HG03097 (cell line): ENCODE measurements around the gene SLCO2A1.

Source experiments
- ATAC-seq: cut with Tn5 transposase; IDR thresholded peaks from one replicate; pipeline ENCODE4 v1.9.1; 2021; ENCODE audit not compliant: unreplicated experiment, low FRiP score

SLCO2A1 gene

DNA sequence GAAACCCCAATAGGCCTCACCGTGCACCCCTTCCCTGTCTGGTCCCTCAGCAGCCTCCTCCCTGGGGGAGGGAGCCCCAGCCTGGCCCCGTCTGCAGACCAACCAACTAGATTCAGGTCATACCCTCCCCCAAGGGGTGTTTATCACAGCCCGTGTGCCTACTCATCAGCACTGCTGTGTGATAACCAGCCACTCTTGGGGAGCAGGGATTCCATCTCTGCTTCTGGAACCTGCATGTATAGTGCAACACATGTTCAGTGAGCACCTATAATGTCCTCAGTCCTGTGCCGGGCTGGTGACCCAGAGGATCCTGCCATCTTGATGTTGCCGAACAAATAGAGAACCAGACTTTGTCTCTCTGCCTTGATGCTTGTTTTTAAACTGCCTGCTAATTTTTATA is 6.6 kb upstream of the SLCO2A1 start:
- ATAC-seq, result no peak

DNA sequence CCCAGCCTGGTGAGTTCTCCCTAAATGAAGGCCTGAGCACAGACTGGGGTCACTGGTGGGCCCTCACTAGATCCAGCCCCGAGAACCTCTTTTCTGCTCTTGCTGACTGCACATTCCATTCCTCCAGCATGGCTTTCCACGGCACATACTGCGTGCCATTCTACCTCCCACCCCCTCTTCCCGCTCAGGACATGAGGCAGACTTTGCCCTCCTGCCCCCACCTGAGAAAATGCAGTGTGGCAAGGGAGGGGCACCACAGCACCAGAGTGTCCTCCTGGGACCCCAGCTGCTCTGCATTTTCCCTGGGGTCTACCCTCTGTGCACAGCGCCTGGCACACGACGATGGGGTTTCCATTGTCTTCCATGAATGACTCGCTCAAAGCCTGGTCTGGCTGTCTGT is 6.1 kb upstream of the SLCO2A1 start:
- no peak for ATAC-seq

DNA sequence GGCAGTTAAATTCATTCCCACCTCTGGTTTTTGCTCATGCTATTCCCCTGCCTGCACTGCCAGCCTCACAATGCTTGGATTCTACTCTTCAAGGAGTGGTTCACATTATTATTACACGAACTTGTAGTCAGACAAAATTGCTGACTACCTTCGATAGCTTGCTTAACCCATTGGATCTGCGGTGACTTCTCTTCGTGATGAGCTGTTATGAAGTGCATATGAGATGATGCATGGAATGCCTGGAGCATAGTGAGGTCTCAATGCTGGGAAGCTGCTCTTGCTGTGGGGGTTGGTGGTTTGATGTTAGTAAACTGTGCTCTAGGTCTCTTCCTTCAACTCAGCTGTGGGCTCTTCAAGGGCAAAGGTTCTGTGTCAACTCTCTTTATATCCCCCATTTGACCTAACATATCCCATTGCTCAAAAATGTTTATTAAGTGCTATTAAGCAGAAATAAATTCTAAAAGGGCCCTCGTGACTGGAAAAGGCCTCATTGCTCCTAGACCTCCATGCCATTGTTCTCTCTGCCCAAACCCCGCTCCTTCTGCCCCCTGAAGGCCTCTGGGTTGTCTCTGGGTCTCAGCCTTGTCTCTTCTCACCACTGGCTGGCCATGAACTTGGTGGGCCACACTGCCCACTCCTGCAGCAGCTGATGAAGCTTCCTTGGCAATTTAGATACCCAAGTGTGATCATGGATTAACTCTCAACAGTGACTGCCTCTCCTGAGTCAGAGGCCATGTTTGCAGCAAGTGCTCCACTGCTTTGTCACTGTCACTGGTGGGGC is 4.5 kb upstream of the SLCO2A1 start:
- ATAC-seq, result no peak

DNA sequence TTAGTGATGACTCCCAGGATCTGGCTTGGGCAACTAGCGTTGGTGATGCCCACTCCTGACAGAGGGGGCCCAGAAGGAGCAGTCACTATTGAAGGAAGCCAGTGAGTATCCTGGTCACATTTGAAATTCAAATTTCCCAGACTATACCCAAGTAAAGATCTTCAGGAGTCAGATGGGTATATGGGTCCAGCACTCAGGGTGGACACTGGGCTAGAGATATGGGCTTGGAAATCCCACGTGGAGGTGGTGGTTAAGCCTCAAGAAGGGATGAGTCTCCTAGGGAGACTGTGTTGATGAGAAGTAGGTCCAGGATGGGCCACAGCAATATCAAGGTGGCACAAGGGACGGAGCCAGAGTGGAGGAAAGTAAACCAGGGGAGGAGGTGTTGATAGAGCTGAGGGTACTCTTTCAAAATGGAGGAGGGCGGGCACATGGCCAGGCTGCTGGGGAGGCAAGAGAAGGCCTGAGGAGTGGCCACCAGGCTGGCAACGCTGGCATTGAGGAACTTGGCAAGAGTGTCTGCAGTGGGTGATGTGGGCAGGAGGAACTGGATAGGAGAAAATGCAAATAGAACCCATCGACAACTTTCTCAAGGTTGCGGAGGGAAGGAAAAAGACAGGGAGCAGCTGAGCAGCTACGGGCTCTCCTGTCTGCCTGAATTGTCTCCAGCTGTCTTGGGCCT is 3.7 kb upstream of the SLCO2A1 start:
- ATAC-seq, result no peak

DNA sequence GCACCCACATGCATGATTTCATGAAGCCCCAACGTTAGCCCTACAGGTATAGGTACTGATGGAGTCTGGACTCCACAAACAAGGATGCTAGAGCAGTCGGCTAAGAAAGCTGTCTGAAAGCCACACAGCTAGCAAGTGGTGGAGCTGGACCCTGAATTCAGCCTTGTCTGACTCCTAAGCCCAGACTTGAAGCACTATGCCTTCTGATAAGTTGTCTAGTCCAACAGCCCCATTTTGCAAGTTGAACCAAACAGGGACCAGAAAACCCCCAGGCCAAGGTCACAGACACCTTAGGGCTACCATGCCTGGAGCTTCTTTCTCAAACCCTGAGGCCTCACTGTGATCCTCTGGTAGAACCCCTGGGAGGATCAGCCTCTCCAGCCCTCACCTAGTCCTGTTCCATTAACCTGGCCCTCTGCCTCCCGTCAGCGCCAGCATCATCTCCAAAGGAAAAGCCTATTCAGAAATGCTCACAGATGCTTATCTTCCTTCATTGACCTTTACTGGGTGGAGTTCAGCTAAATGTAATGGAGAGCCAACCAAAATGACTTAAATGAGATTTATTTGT is 1.7 kb upstream of the SLCO2A1 start:
- no peak for ATAC-seq

DNA sequence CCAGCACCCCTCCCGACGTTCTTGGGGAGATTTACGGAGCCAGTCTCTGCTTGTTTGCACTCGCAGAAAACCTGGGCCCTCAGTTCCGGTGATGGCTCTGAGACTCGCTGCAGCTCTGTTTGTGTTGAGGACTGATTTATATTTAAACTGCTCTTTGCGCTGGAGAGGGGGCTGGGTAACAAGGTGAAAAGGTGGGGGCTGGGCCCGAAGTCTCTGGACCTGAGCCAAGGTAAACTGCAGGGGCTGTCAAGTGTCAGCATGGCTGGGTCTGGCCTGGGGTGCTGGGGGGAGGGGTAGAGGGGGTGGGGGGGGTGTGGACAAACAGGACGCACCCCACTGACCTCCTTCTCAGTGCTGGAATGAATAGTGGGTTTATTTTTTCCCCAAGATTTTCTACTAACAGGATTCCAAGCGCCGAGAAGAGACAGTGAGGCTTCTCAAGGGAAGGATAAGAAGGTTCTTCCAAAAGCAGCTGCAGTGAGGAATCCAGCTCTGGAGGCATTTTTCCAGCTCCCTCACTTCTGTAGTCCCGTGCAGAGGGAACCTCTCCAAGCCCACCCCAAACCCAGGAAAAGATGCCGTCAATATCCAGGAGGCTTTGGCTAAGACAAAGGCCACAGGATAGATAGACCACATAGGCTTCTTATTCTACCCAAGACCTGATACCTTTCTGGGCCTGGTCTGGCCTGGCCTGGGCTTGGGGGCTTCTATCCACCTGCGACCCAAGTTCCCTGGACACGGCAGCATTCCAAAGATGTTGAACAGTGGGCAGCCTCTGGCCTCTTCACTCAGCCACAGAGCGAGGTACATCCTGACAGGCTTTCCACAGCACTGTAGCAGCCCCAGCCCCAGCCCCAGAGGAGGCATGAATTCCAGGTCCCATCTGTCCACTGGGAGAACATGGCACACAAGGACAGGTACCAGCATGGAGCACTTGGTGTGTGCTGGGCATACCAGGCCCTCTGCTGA is 938 bp upstream of the SLCO2A1 start:
- ATAC-seq, result no peak

DNA sequence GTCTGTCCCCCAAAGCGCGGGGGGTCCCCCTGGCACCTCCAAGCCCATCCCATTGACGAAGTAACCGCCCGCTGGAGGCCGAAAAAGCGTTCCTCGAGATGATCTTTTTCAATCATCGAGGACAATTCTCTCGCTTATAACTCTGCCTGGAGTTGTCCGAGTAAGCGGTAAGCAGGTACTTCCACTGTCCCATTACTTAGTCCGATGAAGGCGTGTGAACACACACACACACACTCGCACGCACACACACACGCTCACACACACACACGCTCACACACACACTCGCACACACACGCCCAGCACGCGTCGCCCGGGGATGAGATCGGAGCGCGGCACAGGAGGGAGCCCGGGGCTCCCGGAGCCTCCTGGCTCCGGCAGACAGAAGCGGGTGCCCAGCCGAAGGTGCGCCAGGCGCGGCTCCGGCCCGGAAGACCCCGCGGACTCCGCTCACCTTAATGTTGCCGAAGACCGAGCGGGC is 430 bp downstream of the SLCO2A1 start:
- no peak for ATAC-seq

DNA sequence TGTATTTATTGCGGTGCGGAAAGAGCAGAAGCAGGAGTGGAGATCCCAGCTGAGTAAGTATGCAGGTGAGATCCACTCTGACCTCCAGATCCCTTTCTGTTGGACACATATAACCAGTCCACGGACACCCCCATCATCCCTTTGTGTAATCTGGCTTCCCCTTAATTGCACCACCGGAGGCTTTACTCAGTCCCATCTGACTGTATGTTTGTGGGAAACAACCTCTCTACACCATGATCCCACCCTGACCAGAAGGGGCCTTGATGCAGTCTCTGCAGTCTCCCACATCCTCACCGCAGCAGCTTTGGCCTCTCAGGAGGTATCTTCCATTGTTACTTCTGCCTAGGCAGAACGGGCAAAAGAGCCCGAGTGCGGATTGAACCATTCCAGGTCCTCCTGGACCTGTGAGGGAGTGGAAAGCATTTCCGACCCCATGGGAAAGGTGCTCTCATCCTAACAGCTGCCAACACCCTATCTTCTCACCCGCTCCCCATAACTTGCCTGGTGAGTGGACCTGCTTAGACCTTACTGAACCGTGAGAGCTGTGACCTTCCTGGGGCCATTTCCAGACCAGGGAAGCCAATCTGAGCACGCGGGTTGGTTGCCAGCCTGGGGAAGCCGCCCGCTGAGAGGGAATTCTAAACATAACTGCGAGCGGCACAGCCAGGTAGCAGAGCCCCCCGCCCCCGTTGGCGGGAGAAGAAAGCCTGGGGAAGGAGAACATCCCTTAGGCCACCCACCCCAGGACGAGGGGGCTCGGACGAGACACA is 1.1 kb downstream of the SLCO2A1 start:
- no peak for ATAC-seq

DNA sequence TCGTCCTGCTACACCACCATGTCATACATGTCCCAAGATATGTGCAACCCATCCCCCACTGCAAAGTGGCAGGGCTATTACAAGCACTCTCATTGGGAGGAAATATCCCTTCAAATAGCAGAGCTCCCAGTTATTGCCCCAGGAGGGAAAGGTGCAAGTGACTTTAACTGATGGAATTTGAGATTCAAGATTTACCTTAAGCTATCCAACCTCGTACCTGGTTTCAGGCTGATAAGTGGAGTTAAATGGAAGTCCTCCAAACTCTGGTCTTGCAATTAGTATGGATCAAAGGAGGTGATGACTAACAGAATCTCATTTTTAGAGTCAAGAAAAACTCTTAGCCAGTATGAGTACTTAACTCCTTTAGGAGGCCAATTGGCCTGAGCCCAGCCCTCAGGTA is 2.1 kb downstream of the SLCO2A1 start:
- no peak for ATAC-seq

DNA sequence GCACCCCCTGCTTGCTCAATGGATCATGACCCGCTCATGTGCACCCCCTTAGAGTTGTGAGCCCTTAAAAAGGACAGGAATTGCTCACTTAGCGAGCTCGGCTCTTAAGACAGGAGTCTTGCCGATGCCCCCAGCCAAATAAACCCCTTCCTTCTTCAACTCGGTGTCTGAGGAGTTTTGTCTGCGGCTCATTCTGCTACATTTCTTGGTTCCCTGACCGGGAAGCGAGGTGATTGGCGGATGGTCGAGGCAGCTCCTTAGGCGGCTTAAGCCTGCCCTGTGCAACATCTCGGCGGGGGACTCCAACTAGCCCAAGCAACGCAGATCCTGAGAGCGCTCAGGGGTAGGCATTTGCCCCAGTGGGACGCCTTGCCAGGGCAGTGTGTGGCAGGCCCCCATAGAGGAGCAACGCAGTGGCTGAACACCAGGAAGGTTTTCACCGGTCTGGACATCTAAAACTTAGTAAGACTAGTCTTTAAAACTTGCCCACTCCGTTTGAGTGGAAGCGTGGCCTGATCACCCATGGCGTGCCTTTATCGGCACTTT is 9.5 kb downstream of the SLCO2A1 start:
- no peak for ATAC-seq

DNA sequence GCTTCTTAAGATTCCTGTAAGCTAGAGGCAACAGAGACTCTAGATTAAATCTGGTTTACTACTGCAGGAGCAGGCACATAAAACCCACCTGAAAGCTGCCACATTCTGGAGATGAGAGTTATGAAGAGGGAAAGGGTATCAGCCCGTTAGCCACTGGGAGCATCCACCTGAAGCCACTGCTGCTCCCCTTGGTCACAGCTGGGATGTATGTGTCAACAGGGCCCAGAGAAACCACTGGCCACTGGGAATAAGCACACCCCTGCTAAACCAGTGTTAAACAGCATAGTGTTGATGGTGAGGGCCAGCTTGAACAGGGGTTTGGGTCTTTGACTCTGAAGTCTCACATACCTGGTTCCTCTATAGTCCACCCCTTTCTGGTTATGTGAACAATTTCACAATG is 10.9 kb downstream of the SLCO2A1 start:
- ATAC-seq, result no peak

DNA sequence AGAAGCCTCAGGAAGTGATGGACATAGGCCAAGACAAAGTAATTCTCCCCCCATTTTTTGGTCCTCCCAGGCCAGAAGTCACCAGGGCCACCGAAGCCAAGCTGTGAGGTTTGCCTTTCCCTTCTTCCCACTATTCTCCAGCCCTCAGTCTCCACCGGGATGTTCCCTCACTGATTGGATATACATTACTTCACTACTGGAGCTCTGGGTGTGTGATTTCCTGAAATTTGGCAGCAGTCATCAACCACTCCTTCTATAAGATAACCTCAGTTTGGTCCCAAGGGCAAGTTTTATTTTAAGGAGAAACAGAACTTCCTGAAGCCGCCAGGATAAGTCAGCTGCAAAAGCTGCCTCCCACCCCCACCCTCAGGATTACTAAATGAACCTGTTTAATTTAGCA is 11.3 kb downstream of the SLCO2A1 start:
- no peak for ATAC-seq

DNA sequence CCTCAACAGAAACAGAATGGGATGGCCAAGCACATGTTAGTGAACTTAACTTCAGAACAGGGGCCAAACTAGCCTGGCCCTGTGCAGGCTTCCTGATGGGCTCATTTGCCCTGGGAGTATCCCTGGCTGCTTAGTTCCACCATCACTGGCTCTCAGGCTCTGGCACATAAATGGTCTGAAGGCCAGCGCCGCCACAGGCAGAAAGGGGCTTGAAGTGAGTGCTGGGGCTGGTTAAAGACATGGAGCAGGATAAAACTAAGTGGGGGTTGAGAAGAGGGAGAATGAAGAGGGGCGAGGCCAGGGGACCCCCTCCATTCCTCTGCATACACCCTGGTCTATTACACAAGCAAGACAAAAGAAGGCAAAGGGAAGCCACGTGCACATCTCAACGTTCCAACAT is 12.2 kb downstream of the SLCO2A1 start:
- no peak for ATAC-seq

DNA sequence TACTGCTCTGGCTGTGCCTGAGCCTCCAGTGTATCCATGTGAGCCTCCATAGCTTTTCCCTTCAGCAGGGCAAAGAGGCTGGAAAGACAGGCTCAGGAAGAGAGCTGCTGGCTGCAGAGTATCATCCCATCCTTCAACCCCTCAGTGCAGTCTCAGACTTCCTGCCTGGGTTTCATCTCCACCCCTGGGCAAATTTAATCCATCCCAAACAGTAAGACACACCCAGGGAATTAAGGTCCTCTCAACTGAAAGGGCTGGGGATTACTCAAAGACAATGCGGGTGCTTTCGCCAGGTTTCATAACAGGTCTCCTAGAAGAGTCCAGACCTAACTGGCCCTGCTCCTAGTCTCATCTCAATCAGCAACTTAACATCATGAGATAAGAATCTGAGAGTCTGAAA is 15.5 kb downstream of the SLCO2A1 start:
- ATAC-seq, result no peak

DNA sequence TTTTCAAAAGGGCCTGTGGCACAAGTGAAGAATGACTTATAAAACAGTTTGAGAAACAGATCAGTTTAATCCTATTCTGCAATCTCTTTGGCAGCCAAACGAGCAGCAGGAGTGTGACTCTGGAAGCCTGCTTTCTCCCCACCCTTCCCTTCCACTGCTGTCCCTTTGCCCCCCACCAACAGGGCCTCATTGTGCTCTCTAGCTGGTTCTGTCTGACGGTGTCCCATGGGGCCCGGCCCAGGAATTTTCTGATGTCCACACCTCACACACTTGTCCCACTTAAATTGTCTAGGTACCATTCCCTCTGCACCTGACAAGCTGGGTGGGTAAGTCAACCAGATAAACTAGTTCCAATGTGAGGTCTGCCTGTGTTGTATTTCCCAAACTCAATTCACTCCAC is 16.4 kb downstream of the SLCO2A1 start:
- no peak for ATAC-seq

DNA sequence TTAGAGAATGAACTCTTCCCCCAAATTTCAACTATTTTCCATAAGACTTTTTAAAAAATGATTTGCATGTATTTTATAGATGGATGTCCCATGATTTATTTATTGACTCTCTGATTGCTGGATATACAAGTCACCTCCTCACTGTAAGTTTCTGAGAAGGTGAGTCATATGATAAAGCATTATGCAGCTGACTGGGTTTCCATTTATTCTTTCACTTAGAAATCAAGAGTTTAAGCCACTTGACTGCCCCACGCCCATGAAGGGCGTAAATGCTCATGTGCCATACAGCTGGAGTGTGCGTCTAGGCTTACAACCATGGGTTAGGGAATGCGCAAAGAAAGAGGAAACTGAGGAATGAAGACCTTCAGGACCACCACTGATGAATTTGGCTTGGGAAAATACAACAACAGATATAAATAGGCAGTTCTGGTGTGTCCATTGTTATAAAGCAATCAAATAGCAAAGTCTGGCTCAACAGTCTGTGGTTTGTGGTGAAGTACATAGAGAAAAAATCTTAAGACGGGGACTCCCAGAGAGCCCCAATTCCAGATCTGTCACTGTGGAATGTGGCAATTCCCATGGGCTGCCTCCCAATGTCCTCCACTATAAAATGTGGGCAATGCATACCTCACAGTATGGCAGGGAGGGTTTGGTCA is 20.3 kb downstream of the SLCO2A1 start:
- ATAC-seq, result no peak

DNA sequence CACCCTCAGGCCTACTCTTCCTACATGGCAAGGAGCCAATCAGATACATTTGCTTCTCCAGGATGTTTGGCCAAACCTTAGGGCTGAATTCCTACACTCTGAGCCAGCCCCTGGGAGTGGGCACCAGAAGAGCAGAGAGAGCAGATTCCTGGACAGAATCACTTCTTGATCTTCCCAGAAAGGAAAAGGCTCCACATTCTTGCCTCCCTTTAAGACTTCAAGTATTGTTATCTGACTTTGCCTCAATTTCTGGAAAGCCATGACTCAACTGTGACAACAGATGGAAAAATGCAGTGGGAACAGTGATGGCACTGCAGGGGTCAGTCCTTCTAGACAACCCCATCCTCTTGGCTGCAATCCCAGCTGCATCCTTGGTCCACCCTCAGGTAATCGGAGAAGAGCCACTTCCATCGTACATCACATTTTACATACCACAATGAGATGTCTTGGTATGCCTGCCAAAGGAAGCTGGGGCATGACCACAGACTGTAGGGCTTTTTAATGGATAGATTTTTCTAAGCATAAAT is 21.0 kb downstream of the SLCO2A1 start:
- ATAC-seq, result no peak

DNA sequence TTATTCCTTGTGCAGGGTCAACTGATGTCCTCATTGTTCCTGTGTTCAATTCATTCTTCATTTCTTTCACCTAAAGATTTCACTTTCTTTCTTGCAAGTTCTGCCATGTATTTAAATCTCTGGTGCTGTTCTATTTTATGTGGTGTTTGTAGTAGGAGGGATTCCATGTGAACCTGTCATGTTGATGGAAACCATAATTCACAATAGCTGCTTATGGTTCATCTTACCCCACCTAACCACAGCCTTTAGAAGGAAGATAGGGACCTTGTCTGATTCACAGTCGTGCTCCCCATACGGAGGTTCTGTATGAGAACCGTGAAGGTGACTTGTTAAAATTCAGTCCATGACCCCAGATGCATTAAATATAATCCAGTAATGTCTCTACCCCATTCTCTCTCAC is 21.9 kb downstream of the SLCO2A1 start:
- ATAC-seq, result no peak

DNA sequence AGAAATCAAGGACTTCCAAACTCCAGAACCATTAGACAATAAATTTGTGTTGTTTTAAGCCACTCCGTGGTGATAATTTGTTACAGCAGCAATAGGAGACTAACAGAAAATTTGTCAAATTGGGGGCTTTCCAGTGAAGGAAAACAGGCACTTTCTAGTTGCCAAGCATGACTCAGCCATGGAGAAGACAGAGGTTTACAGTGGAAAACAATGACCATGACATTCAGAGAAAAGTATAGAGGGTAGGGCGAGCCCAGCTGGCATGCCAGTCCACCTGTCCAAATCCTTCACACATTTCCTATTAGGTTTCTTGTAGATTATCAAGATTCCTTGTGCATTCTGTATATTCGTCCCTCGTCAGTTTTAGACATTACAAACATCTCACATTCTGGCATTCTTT is 24.9 kb downstream of the SLCO2A1 start:
- no peak for ATAC-seq
